Stimulated activated CD4-positive, alpha-beta T cell treated with anti-CD3 and anti-CD28 coated beads, TNF-alpha, amount 100 ng/mL, for 1 hour (primary cell): Measurements from ENCODE around the gene MSMP.

Experiments used
- DNase-seq, 3 donors: peaks; one replicate each; pipeline ENCODE4 v3.0.0-alpha.2; 2020; ENCODE audit warnings: low read depth in 3 of 3, low spot score in 1 of 3

The MSMP gene

GRCh38 chr9:35743880-35744518, 10.1 kb downstream of the MSMP start:
- DNase-seq = no peak

- DNase-seq = no peak
Measured at GRCh38 chr9:35743452-35743851, 10.6 kb downstream of the MSMP start.

GRCh38 chr9:35741740-35742139, 12.3 kb downstream of the MSMP start:
- DNase-seq = no peak

- no peak for DNase-seq
Measured at GRCh38 chr9:35740243-35740642, 13.8 kb downstream of the MSMP start.

- DNase-seq = no peak
Measured at GRCh38 chr9:35738924-35739323, 15.2 kb downstream of the MSMP start.

GRCh38 chr9:35738186-35738585, 15.9 kb downstream of the MSMP start:
- no peak for DNase-seq

GRCh38 chr9:35737143-35737542, 16.9 kb downstream of the MSMP start:
- DNase-seq = no peak

- DNase-seq = peak in 1 of 3 donors; percentile 33
Measured at GRCh38 chr9:35736201-35736633, 17.9 kb downstream of the MSMP start.

- no peak for DNase-seq
Measured at GRCh38 chr9:35734096-35734495, 20.0 kb downstream of the MSMP start.

- no peak for DNase-seq
Measured at GRCh38 chr9:35732800-35733541, 21.1 kb downstream of the MSMP start.

GRCh38 chr9:35732185-35732799, 21.8 kb downstream of the MSMP start, which contains the start of the genes CREB3 and TLN1:
Gene CREB3, plus strand, starts transcription at chr9:35732666. Its CDS starts 107 bp downstream, at chr9:35732773.
Gene TLN1, minus strand, starts transcription at chr9:35732195. Its CDS starts 6,501 bp downstream, at chr9:35725694.
- peak; percentile 87 to 94 (median 93) for DNase-seq

- DNase-seq = peak in 1 of 3 donors; percentile 19
Measured at GRCh38 chr9:35731415-35732184, 22.5 kb downstream of the MSMP start.

- no peak for DNase-seq
Measured at GRCh38 chr9:35730486-35730854, 23.6 kb downstream of the MSMP start.

GRCh38 chr9:35729700-35730485, 24.2 kb downstream of the MSMP start:
- DNase-seq = no peak

- no peak for DNase-seq
Measured at GRCh38 chr9:35729101-35729500, 25.0 kb downstream of the MSMP start.

GRCh38 chr9:35728041-35728971, 25.8 kb downstream of the MSMP start:
- DNase-seq = no peak

- no peak for DNase-seq
Measured at GRCh38 chr9:35727676-35728040, 26.4 kb downstream of the MSMP start.

GRCh38 chr9:35726931-35727330, 27.1 kb downstream of the MSMP start:
- DNase-seq = no peak

- no peak for DNase-seq
Measured at GRCh38 chr9:35725362-35725761, 28.7 kb downstream of the MSMP start.

- no peak for DNase-seq
Measured at GRCh38 chr9:35723908-35724307, 30.2 kb downstream of the MSMP start.
